GM19324 (cell line): Measurements from ENCODE around the gene LDLRAD3.
"Not testable (repeated sequence)": the region's sequence is repeated elsewhere in the genome, so short reads cannot be mapped to it uniquely, and the experiment has no call there.

Source experiments
- ATAC-seq: cut with Tn5 transposase; IDR thresholded peaks from one replicate; pipeline ENCODE4 v1.9.1; 2021; ENCODE audit warnings: mild to moderate bottlenecking, moderate library complexity; ENCODE audit not compliant: unreplicated experiment, low FRiP score

The LDLRAD3 gene

GRCh38 chr11:36037031-36037430, 93.2 kb downstream of the LDLRAD3 start:
- no peak for ATAC-seq

- no peak for ATAC-seq
These were observed 94.7 kb downstream of the LDLRAD3 start for GRCh38 chr11:36038541-36038940.

DNA sequence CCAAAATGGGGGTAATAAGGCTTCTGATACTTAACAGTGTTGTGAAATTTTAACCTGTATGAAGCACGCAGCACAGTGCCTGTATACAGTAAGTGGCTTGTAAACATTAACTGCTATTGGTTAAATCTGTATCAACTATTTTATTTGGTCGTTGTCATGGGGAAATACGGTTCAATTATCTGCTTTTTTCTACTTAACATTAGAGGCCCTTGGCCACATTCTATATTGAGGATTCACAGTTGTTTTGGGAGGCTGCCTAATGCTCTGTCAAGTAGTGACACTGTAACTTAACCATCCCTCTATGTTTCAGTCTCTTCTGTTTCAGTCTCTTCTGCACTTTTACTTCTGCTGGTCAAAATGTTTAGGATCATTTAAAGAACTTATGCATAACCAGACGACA, 95.6 kb downstream of the LDLRAD3 start:
- no peak for ATAC-seq

DNA sequence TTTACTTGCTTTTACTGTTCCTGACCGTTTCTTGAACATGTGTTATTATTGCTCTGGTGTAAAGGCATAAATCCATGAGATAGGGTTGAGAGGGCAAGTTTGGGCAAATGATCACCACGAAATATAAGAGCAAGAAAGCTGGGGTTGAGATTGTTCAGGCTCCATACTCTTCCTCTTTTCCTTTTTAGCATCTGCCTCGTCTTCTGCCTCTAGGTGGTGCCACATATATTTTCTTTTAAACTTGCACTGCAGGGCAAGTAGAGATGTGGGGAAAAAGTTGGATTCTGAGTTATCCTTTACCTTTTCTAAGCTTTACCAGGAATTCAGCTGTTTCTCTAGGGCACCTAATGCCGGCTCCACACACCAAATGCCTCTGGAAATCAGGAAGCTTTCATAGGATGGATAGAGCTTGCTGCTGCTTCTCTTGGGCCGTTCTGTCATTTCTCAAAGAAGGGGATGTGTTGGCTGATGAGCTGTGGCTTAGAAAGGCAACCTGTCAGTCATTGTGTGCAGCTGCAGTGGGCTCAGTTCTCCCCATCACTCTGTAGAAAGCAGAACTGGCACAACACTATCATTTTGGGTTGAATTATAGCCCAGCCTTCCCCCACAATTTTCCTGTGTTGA, 98.2 kb downstream of the LDLRAD3 start:
- no peak for ATAC-seq

- ATAC-seq, result no peak
These were observed 100.8 kb downstream of the LDLRAD3 start for GRCh38 chr11:36044636-36045035.

DNA sequence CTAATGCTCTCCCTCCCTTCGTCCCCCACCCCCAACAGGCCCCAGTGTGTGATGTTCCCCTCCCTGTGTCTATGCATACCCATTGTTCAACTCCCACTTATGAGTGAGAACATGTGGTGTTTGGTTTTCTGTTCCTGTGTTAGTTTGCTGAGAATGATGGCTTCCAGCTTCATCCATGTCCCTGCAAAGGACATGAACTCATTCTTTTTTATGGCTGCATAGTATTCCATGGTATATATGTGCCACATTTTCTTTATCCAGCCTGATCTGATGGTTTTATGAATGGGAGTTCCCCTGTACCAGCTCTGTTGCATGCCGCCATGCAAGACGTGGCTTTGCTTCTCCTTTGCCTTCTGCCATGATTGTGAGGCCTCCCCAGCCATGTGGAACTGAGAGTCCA, 102.1 kb downstream of the LDLRAD3 start:
- ATAC-seq, result not testable (repeated sequence)

DNA sequence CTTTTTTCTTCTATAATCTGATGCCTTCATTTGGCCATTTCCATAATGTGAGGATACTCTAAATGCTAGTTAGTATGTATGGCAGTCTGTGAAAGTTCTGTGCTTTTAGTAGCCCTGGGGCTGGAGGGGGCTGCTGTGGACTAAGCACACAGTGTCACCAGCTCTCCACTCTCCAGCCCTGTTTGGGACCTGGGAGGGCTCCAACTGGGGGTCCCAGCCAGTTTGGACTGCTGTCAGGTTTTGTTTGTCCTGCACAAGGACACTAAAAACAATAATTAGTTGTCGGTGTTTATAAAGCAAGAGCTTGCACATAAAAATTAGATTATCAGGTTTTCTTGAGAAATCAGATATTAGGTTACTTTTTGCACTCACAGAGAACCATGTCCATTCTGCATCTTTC, 103.1 kb downstream of the LDLRAD3 start:
- no peak for ATAC-seq

- no peak for ATAC-seq
These were observed 103.5 kb downstream of the LDLRAD3 start for GRCh38 chr11:36047344-36047743.

- ATAC-seq, result no peak
These were observed 104.8 kb downstream of the LDLRAD3 start for GRCh38 chr11:36048496-36049247.

DNA sequence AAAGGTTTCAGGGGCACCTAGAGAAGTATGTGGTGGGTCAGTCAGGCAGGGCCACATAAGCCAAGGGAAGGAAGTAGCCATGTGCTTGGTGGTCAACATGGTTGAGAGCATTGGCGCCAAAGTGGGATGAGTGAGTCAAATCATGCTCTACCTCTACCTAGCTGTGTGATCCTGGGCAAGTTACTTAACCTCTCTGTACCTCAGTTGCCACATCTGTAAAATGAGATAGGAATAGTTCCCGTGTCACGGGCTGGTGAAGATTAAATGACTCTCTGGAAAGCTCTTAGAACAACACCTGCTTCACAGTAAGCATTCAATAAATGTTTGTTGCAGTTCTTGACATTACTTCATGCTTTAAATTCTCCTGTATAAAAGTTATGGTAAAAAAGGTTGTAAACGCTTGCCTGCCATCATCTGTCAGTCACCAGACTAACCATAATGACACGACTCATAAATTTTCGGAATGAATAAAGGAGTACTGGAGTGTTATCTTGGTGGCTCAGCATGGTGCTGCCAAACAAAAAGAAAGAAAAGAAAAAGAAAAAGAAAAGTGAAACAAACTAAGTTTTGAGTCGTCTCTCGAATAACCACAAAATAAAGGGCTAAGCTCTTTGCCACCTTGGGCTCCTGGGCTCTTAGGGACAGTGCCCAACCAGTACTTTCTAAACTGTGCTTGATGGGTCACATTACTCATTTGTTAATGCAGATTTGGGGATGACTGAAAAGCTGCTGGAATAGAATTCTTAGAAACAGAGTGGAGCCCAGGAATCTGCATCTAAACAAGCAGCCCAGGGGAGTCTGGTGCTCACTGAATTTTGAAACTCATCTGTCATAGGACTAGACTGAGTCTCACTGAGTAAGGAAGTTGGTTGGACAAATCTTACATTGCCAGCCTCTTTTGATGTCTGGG, 107.6 kb downstream of the LDLRAD3 start:
- no peak for ATAC-seq

DNA sequence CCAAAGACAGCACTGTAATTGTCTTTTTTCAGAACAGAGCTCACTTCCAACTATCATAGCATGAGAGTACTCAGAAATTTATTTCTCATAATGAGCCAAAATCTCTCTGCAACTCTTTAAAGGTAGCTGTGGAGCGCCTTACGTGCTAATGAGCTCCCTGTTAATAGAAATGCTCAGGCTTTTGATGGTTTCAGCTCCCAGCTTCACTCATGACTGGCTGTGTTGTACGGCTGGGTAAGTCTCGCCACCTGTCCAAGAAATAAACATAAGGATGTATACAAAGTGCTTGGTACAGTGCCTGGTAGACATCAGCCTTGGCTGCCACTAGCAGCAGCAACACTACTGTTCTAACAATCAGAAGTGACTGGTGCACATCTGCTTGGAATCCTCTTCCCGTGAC, 109.4 kb downstream of the LDLRAD3 start:
- no peak for ATAC-seq

DNA sequence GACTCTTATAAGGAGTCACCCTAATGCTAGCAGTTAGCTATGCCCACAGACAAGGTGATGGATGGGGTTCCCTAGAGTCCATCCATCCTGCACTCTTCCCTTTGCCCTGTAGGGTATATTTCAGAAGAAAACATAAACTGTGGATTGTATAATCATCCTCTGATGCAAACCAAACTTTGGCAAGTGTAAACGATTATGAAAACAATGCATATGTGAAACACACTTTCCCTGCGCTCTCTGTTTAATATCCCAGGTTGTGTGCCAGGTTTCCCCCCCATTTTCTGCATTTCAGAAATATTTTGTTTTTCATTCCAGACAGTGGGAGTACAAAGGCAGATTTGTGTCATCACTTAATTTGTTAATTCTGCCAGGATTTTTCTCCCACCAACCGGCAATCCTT, 110.0 kb downstream of the LDLRAD3 start:
- ATAC-seq, result no peak

DNA sequence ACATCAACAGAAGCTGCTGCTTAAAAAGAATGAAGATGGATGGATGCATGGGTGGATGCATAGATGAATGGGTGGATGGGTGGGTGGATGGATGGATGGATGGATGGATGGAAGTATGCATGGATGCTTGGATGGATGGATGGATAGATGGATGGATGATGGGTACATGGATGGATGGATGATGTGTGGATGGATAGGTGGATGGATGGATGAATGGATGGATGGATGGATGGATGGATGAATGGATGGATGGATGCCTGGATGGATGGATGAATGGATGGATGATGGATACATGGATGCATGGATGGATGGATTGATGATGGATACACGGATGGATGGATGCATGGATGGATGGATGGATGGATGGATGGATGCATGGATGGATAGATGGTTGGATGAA, 110.8 kb downstream of the LDLRAD3 start:
- ATAC-seq, result no peak

DNA sequence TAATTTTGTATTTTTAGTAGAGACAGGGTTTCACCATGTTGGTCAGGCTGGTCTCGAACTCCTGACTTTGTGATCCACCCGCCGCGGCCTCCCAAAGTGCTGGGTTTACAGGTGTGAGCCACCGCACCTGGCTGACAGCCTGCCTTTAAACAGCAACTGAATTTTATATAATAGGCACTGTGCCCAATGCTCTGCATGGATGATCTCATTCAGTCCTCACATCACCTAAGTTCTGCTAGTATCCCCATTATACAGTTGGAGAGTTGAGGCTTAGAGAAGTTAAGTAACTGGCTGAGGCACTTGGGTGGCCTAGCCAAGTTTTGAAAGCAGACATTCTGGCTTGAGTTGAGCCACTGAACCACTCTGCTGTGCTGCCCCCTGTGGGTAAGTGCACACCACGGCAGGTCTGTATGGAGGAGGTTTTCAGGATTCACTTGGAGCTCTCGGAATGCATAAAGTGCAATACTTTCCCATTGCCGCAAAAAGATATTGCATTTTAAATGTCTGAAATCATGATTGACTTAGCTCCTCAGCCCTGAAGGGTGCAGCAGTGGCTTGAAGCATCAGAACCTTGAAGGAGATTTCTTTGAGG, 112.4 kb downstream of the LDLRAD3 start:
- no peak for ATAC-seq

GRCh38 chr11:36057379-36058042, 113.6 kb downstream of the LDLRAD3 start:
- no peak for ATAC-seq

DNA sequence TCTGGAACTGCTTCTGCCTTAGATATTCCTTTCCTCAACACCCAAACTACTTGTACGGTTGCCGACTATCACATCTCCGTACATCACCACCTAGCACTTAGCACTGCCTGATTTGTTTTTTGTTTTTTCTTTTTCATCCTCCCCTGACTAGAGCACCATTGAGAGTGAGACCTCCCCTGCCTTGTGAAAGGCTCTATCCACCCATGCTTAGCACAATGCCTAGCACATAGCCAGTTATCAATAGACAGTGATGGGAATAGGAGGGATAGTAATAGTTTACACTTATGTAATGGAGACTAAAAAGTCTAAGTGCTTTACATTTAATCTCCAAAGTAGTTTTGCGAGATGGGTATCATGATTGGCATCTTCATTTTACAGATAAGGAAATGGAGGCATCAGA, 115.8 kb downstream of the LDLRAD3 start:
- no peak for ATAC-seq

DNA sequence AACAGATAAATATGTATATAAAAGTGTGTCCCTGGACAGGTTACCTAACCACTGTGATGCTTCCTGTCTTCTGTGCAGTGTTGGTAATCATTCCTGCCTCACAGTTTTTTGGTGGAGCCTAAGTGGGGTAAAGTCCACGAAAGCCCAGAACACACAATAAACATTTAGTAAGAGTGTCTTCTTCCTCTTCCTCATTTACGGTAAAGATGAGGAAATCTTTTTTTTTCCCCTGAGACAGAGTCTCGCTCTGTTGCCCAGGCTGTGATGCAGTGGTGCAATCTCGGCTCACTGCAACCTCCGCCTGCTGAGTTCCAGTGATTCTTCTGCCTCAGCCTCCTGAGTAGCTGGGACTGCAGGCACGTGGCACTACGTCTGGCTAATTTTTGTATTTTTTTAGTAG, 117.1 kb downstream of the LDLRAD3 start:
- no peak for ATAC-seq

DNA sequence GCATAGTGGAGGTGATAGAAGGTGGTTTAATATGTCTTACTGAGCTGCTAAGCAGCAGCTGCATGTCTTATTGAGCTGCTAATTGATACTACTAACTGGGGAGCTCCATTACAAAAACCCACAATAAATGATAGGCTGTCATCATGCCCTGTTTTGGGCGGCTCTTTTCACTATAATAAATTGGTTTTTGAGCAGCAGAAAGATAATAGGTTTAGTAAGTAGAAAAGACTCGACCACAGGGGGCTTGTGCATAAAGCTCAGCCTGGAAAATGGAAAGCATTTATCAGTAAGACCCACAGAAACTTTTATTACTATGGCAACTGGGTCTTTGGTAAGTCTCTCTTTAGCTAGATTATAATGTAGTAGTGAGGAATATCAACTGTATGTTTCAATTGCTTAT, 117.6 kb downstream of the LDLRAD3 start:
- no peak for ATAC-seq

GRCh38 chr11:36062796-36063365, 119.0 kb downstream of the LDLRAD3 start:
- ATAC-seq, result no peak

- no peak for ATAC-seq
These were observed 121.6 kb downstream of the LDLRAD3 start for GRCh38 chr11:36065436-36065835.
